ENCODE data around the gene FAR2. TPM values are rescaled to one million over a fixed set of nuclear protein-coding genes. Genes with fewer than 3 reads are reported as not detected.

The FAR2 gene
- total and polyA plus RNA-seq, 2 of the 13 experiments (the other 11 are each of a cell fraction or from before 2014, with no cell fraction given) = not detected

GRCh38 chr12:29220632-29221336 lies 71.7 kb downstream of the FAR2 start:
- Histone ChIP-seq H3K4me1 (ENCODE audit: insufficient read depth, low read length) (0 out of 2 replicates have a peak, but pooled peaks cover 5% of the 10 kb centered on the region), H3K36me3 (replicated peaks in 1 of 2; ENCODE audit: control insufficient read depth in 1 of 2, insufficient read depth in 2 of 2, low read length in 2 of 2) (no peaks in the 10 kb centered on the region), H3K4me2 (ENCODE audit: low read depth, low read length) (no peak overlapping the region), H2AFZ (ENCODE audit: low read length) (peak overlapping the region; percentile 54), H3K27me3 (ENCODE audit: control insufficient read depth in 1 of 2, insufficient read depth in 2 of 2, low read length in 2 of 2) (no peaks in the 10 kb centered on the region), H3K27ac (ENCODE audit: extremely low read length, insufficient read depth, low read length) (no peak overlapping the region), H4K20me1 (ENCODE audit: insufficient read depth, low read length) (no peaks in the 10 kb centered on the region), H3K9ac (ENCODE audit: insufficient read depth, low read depth, low read length) (no peak overlapping the region), H3K79me2 (ENCODE audit: insufficient read depth, low read length) (no peaks in the 10 kb centered on the region), H3K9me3 (ENCODE audit: low read length) (no peaks in the 10 kb centered on the region), H3K4me3 (replicated peaks in 1 of 3; ENCODE audit: insufficient read depth in 1 of 3, low read depth in 2 of 3, low read length in 3 of 3) (no peak overlapping the region)
- intact Hi-C loops (cut with micrococcal nuclease; ENCODE audit: unreplicated experiment) (no loop called here), in situ Hi-C loops (cut with HindIII; ENCODE audit: extremely low pct_ligation_motif_present, low pct_unique_long_range_greater_than_20kb) (no loop called here)
- DNase-seq (ENCODE audit: low spot score) (no peak), FAIRE-seq (no peak), ATAC-seq (no peak)
- no TSS peak for BruUV-seq (replicated peaks)
- CTCF ChIA-PET (ENCODE audit: low intra/inter-chr PET ratio, low total read pairs) = no interaction called here
- POLR2A ChIA-PET = no interaction called here
- TF ChIP-seq ZNF451 (CRISPR knock-in tag; IDR thresholded peaks at IDR 0.05) (no peak), ZFP82 (CRISPR knock-in tag; IDR thresholded peaks at IDR 0.05; ENCODE audit: borderline replicate concordance) (no peak), ELK4 (CRISPR knock-in tag; IDR thresholded peaks at IDR 0.05; ENCODE audit: borderline replicate concordance) (no peak), ZNF839 (CRISPR knock-in tag; IDR thresholded peaks at IDR 0.05; ENCODE audit: borderline replicate concordance) (no peak), PHF21A (CRISPR knock-in tag; IDR thresholded peaks at IDR 0.05) (no peak), BRCA1 (CRISPR knock-in tag; IDR thresholded peaks at IDR 0.05) (no peak), ZNF644 (CRISPR knock-in tag; IDR thresholded peaks at IDR 0.05; ENCODE audit: low read depth) (no peak), TFDP1 (CRISPR knock-in tag; IDR thresholded peaks at IDR 0.05; ENCODE audit: borderline replicate concordance) (no peak), SRSF1 (optimal IDR thresholded peaks at IDR 0.05; ENCODE audit: low read depth, low read length) (no peak), ZNF580 (CRISPR knock-in tag; IDR thresholded peaks at IDR 0.05; ENCODE audit: borderline replicate concordance, low read depth) (no peak), ZSCAN21 (CRISPR knock-in tag; IDR thresholded peaks at IDR 0.05; ENCODE audit: borderline replicate concordance) (no peak), KLF9 (CRISPR knock-in tag; IDR thresholded peaks at IDR 0.05; ENCODE audit: low read depth) (no peak)
- 35% methylated on average over 18 of the region's 18 CpGs for WGBS (ENCODE audit: low lambda C conversion rate)
